HepG2 (cell line): Measurements from ENCODE around the gene CNGA2. TPM values are rescaled to one million over a fixed set of nuclear protein-coding genes. Genes with fewer than 3 reads are reported as not detected.

ENCODE experiments used
- polyA plus RNA-seq, 8 experiments: library from polyadenylated mRNA; depleted of rRNA in 3 of 8; stranded (reverse) in 7 of 8; unstranded in 1 of 8; fragments of >200 nt; fragmentation: Illumina TruSeq in 4 of 8; extraction: Trizol in 4 of 8; gene quantifications; 2 replicates each; pipeline versions ENCODE4 v1.2.1 to v1.2.3, GENCODE V29; 2011 to 2016; ENCODE audit warnings: low read depth in 4 of 8, missing spikeins in 1 of 8, mixed read lengths in 1 of 8; ENCODE audit not compliant: insufficient read depth in 1 of 8
- total RNA-seq, 5 experiments: library from RNA; depleted of rRNA; stranded (reverse); fragments of >200 nt; fragmentation: Illumina TruSeq; extraction: Trizol; gene quantifications; 2 replicates each; pipeline ENCODE4 v1.2.3, GENCODE V29; 2016; ENCODE audit warnings: low read depth in 1 of 5
- TF ChIP-seq, protein P1 (sequence below): sonication (generic); formaldehyde crosslinking; IDR thresholded peaks from 2 replicates; pipeline ENCODE4 v1.5.1; 2020; ENCODE audit warnings: mild to moderate bottlenecking, missing genetic modification reagents, borderline replicate concordance
- TF ChIP-seq, protein P2 (sequence below): IDR thresholded peaks from 2 replicates; pipeline ENCODE4 v1.6.1; 2016; ENCODE audit warnings: low read depth, missing genetic modification reagents, missing compliant biosample characterization

Gene CNGA2
- total and polyA plus RNA-seq, 2 of the 13 experiments (the other 11 are each of a cell fraction or from before 2014, with no cell fraction given), result not detected

DNA sequence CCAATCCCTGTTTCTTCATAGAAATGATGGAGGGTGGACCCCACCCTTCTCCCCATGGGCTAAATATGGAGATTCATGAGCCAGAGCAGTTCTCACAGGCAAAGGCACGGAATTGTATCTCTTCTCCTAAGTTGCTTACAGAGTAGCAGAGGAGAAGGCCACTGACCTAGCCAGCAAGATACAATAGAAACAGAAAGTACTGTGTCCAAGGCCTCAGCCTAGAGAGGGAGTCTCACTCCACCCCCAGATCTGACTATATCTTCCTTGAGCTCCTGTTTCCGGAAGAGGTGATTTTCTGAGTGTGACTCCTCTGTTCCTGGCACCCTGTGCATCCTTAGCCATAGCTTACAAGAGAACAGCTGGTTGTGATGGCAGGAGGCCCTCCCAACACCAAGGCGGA, 18.8 kb upstream of the CNGA2 start, which contains the start of gene FATE1 (continued):
- TF ChIP-seq, protein P1, sequence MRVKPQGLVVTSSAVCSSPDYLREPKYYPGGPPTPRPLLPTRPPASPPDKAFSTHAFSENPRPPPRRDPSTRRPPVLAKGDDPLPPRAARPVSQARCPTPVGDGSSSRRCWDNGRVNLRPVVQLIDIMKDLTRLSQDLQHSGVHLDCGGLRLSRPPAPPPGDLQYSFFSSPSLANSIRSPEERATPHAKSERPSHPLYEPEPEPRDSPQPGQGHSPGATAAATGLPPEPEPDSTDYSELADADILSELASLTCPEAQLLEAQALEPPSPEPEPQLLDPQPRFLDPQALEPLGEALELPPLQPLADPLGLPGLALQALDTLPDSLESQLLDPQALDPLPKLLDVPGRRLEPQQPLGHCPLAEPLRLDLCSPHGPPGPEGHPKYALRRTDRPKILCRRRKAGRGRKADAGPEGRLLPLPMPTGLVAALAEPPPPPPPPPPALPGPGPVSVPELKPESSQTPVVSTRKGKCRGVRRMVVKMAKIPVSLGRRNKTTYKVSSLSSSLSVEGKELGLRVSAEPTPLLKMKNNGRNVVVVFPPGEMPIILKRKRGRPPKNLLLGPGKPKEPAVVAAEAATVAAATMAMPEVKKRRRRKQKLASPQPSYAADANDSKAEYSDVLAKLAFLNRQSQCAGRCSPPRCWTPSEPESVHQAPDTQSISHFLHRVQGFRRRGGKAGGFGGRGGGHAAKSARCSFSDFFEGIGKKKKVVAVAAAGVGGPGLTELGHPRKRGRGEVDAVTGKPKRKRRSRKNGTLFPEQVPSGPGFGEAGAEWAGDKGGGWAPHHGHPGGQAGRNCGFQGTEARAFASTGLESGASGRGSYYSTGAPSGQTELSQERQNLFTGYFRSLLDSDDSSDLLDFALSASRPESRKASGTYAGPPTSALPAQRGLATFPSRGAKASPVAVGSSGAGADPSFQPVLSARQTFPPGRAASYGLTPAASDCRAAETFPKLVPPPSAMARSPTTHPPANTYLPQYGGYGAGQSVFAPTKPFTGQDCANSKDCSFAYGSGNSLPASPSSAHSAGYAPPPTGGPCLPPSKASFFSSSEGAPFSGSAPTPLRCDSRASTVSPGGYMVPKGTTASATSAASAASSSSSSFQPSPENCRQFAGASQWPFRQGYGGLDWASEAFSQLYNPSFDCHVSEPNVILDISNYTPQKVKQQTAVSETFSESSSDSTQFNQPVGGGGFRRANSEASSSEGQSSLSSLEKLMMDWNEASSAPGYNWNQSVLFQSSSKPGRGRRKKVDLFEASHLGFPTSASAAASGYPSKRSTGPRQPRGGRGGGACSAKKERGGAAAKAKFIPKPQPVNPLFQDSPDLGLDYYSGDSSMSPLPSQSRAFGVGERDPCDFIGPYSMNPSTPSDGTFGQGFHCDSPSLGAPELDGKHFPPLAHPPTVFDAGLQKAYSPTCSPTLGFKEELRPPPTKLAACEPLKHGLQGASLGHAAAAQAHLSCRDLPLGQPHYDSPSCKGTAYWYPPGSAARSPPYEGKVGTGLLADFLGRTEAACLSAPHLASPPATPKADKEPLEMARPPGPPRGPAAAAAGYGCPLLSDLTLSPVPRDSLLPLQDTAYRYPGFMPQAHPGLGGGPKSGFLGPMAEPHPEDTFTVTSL (CRISPR knock-in tag), result no peak
- TF ChIP-seq, protein P2, sequence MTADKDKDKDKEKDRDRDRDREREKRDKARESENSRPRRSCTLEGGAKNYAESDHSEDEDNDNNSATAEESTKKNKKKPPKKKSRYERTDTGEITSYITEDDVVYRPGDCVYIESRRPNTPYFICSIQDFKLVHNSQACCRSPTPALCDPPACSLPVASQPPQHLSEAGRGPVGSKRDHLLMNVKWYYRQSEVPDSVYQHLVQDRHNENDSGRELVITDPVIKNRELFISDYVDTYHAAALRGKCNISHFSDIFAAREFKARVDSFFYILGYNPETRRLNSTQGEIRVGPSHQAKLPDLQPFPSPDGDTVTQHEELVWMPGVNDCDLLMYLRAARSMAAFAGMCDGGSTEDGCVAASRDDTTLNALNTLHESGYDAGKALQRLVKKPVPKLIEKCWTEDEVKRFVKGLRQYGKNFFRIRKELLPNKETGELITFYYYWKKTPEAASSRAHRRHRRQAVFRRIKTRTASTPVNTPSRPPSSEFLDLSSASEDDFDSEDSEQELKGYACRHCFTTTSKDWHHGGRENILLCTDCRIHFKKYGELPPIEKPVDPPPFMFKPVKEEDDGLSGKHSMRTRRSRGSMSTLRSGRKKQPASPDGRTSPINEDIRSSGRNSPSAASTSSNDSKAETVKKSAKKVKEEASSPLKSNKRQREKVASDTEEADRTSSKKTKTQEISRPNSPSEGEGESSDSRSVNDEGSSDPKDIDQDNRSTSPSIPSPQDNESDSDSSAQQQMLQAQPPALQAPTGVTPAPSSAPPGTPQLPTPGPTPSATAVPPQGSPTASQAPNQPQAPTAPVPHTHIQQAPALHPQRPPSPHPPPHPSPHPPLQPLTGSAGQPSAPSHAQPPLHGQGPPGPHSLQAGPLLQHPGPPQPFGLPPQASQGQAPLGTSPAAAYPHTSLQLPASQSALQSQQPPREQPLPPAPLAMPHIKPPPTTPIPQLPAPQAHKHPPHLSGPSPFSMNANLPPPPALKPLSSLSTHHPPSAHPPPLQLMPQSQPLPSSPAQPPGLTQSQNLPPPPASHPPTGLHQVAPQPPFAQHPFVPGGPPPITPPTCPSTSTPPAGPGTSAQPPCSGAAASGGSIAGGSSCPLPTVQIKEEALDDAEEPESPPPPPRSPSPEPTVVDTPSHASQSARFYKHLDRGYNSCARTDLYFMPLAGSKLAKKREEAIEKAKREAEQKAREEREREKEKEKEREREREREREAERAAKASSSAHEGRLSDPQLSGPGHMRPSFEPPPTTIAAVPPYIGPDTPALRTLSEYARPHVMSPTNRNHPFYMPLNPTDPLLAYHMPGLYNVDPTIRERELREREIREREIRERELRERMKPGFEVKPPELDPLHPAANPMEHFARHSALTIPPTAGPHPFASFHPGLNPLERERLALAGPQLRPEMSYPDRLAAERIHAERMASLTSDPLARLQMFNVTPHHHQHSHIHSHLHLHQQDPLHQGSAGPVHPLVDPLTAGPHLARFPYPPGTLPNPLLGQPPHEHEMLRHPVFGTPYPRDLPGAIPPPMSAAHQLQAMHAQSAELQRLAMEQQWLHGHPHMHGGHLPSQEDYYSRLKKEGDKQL, result no peak
- TF ChIP-seq, all 625 proteins: peak for 0
